ENCODE results near the gene NFATC2. TPM values are rescaled to one million over a fixed set of nuclear protein-coding genes. Genes with fewer than 3 reads are reported as not detected.
A peak's percentile ranks its signal among the peaks of the same experiment; 100 is the strongest.

The NFATC2 gene
- total and polyA plus RNA-seq, 2 experiments from 2014 or later: 0.52 to 0.59 TPM

GRCh38 chr20:51352791-51353190, 189.7 kb downstream of the NFATC2 start (continued):
- TF ChIP-seq, protein P1, sequence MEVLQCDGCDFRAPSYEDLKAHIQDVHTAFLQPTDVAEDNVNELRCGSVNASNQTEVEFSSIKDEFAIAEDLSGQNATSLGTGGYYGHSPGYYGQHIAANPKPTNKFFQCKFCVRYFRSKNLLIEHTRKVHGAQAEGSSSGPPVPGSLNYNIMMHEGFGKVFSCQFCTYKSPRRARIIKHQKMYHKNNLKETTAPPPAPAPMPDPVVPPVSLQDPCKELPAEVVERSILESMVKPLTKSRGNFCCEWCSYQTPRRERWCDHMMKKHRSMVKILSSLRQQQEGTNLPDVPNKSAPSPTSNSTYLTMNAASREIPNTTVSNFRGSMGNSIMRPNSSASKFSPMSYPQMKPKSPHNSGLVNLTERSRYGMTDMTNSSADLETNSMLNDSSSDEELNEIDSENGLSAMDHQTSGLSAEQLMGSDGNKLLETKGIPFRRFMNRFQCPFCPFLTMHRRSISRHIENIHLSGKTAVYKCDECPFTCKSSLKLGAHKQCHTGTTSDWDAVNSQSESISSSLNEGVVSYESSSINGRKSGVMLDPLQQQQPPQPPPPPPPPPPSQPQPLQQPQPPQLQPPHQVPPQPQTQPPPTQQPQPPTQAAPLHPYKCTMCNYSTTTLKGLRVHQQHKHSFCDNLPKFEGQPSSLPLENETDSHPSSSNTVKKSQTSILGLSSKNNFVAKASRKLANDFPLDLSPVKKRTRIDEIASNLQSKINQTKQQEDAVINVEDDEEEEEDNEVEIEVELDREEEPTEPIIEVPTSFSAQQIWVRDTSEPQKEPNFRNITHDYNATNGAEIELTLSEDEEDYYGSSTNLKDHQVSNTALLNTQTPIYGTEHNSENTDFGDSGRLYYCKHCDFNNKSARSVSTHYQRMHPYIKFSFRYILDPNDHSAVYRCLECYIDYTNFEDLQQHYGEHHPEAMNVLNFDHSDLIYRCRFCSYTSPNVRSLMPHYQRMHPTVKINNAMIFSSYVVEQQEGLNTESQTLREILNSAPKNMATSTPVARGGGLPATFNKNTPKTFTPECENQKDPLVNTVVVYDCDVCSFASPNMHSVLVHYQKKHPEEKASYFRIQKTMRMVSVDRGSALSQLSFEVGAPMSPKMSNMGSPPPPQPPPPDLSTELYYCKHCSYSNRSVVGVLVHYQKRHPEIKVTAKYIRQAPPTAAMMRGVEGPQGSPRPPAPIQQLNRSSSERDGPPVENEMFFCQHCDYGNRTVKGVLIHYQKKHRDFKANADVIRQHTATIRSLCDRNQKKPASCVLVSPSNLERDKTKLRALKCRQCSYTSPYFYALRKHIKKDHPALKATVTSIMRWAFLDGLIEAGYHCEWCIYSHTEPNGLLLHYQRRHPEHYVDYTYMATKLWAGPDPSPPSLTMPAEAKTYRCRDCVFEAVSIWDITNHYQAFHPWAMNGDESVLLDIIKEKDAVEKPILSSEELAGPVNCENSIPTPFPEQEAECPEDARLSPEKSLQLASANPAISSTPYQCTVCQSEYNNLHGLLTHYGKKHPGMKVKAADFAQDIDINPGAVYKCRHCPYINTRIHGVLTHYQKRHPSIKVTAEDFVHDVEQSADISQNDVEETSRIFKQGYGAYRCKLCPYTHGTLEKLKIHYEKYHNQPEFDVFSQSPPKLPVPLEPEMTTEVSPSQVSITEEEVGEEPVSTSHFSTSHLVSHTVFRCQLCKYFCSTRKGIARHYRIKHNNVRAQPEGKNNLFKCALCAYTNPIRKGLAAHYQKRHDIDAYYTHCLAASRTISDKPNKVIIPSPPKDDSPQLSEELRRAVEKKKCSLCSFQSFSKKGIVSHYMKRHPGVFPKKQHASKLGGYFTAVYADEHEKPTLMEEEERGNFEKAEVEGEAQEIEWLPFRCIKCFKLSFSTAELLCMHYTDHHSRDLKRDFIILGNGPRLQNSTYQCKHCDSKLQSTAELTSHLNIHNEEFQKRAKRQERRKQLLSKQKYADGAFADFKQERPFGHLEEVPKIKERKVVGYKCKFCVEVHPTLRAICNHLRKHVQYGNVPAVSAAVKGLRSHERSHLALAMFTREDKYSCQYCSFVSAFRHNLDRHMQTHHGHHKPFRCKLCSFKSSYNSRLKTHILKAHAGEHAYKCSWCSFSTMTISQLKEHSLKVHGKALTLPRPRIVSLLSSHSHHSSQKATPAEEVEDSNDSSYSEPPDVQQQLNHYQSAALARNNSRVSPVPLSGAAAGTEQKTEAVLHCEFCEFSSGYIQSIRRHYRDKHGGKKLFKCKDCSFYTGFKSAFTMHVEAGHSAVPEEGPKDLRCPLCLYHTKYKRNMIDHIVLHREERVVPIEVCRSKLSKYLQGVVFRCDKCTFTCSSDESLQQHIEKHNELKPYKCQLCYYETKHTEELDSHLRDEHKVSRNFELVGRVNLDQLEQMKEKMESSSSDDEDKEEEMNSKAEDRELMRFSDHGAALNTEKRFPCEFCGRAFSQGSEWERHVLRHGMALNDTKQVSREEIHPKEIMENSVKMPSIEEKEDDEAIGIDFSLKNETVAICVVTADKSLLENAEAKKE (CRISPR knock-in tag; IDR thresholded peaks at IDR 0.05): no peak
- no peak for TF ChIP-seq STAT1 (IDR thresholded peaks at IDR 0.05; ENCODE audit: unreplicated experiment)
- TF ChIP-seq POLR2AphosphoS5 (IDR thresholded peaks at IDR 0.05; ENCODE audit: low read depth): no peak
- no peak for TF ChIP-seq EZH2phosphoT487 (IDR thresholded peaks at IDR 0.05; ENCODE audit: unreplicated experiment)
- TF ChIP-seq ZNF331 (CRISPR knock-in tag; IDR thresholded peaks at IDR 0.05; ENCODE audit: low read depth): no peak
- TF ChIP-seq CREB1 (CRISPR knock-in tag; IDR thresholded peaks at IDR 0.05; ENCODE audit: low read depth): no peak
- TF ChIP-seq JUNB (IDR thresholded peaks at IDR 0.05; ENCODE audit: unreplicated experiment): no peak
- no peak for TF ChIP-seq NANOG (IDR thresholded peaks at IDR 0.05; ENCODE audit: borderline replicate concordance)
- no peak for TF ChIP-seq EZH2 (IDR thresholded peaks at IDR 0.05; ENCODE audit: low read depth, unreplicated experiment)

GRCh38 chr20:51350941-51351631, 191.4 kb downstream of the NFATC2 start:
- Histone ChIP-seq H3K27me3 (ENCODE audit: insufficient read depth) (no peaks in the 10 kb centered on the region), H4K20me1 (replicated peaks; ENCODE audit: insufficient read depth) (no peaks in the 10 kb centered on the region), H3K79me2 (replicated peaks; ENCODE audit: insufficient read depth) (no peaks in the 10 kb centered on the region), H3K27ac (ENCODE audit: low read depth) (no peak overlapping the region), H3K4me3 (no peak overlapping the region), H3F3A (replicated peaks; ENCODE audit: low read depth) (no peaks in the 10 kb centered on the region), H3K36me3 (ENCODE audit: insufficient read depth) (no peaks in the 10 kb centered on the region), H3K4me2 (no peak overlapping the region), H2AFZ (0 out of 2 replicates have a peak overlapping the region, but pooled peaks have one; percentile 52), H3K4me1 (ENCODE audit: insufficient read depth) (no peaks in the 10 kb centered on the region), H3K9me2 (ENCODE audit: insufficient read depth) (no peaks in the 10 kb centered on the region)
- Mint-ChIP-seq H3K36me3 (ENCODE audit: low read depth) (no peaks in the 10 kb centered on the region), H3K4me1 (peaks cover 2% of the 10 kb centered on the region; the same call in 1 of the 3 replicates), H3K9me3 (no peaks in the 10 kb centered on the region), H3K4me3 (no peak overlapping the region), H3K27ac (no peak overlapping the region), H3K27me3 (ENCODE audit: insufficient read depth, low read depth, poor library complexity) (peaks cover 2% of the 10 kb centered on the region)
- DNase-seq (ENCODE audit: low spot score): no peak
- no peak for ATAC-seq
- TF ChIP-seq ZNF114 (CRISPR knock-in tag; IDR thresholded peaks at IDR 0.05) (no peak), REST (IDR thresholded peaks at IDR 0.05; ENCODE audit: unreplicated experiment) (no peak), EZH2 (IDR thresholded peaks at IDR 0.05; ENCODE audit: low read depth, unreplicated experiment) (no peak), STAT1 (IDR thresholded peaks at IDR 0.05; ENCODE audit: unreplicated experiment) (no peak), CREB1 (CRISPR knock-in tag; IDR thresholded peaks at IDR 0.05; ENCODE audit: low read depth) (no peak), ETS1 (IDR thresholded peaks at IDR 0.05) (no peak), POLR2AphosphoS5 (IDR thresholded peaks at IDR 0.05; ENCODE audit: low read depth) (no peak), EZH2phosphoT487 (IDR thresholded peaks at IDR 0.05; ENCODE audit: unreplicated experiment) (no peak)
